Ishikawa (cell line): ENCODE measurements around the gene LIPE.

Experiments
- CEBPB ChIP-seq: IDR thresholded peaks from 2 replicates; pipeline ENCODE4 v1.6.1; 2012
- CREB1 ChIP-seq: IDR thresholded peaks from 2 replicates; pipeline ENCODE4 v1.6.1; 2012; ENCODE audit warnings: low read depth
- EGR1 ChIP-seq: IDR thresholded peaks from 2 replicates; pipeline ENCODE4 v1.6.1; 2012
- EP300 ChIP-seq: IDR thresholded peaks from 2 replicates; pipeline ENCODE4 v1.6.1; 2012; ENCODE audit warnings: borderline replicate concordance
- FOXM1 ChIP-seq: IDR thresholded peaks from 2 replicates; pipeline ENCODE4 v1.6.1; 2012; ENCODE audit warnings: low read depth, borderline replicate concordance
- NFIC ChIP-seq: IDR thresholded peaks from 2 replicates; pipeline ENCODE4 v1.6.1; 2012
- RAD21 ChIP-seq: IDR thresholded peaks from 2 replicates; pipeline ENCODE4 v1.6.1; 2012; ENCODE audit warnings: low read depth
- REST ChIP-seq: IDR thresholded peaks from 2 replicates; pipeline ENCODE4 v1.6.1; 2012; ENCODE audit warnings: low read depth, mild to moderate bottlenecking
- TAF1 ChIP-seq: IDR thresholded peaks from 2 replicates; pipeline ENCODE4 v1.6.1; 2012; ENCODE audit warnings: low read depth, mild to moderate bottlenecking
- TCF12 ChIP-seq: IDR thresholded peaks from 2 replicates; pipeline ENCODE4 v1.6.1; 2012; ENCODE audit warnings: low read depth
- TEAD4 ChIP-seq: IDR thresholded peaks from 2 replicates; pipeline ENCODE4 v1.6.1; 2012
- USF1 ChIP-seq: IDR thresholded peaks from 2 replicates; pipeline ENCODE4 v1.6.1; 2012
- YY1 ChIP-seq: IDR thresholded peaks from 2 replicates; pipeline ENCODE4 v1.6.1; 2012; ENCODE audit warnings: low read depth
- ZBTB7A ChIP-seq: IDR thresholded peaks from 2 replicates; pipeline ENCODE4 v1.6.1; 2012; ENCODE audit warnings: low read depth
- TF ChIP-seq, protein P1 (sequence below): IDR thresholded peaks from 2 replicates; pipeline ENCODE4 v1.6.1; 2012

The LIPE gene

GRCh38 chr19:42375415-42376176, 51.6 kb downstream of the LIPE start:
- TF ChIP-seq REST = no peak
- TF ChIP-seq TAF1 = no peak

- no peak for TF ChIP-seq FOXM1
- TF ChIP-seq RAD21 = no peak
- no peak for TF ChIP-seq USF1
- no peak for TF ChIP-seq NFIC
- no peak for TF ChIP-seq TAF1
- TF ChIP-seq YY1 = no peak
- no peak for TF ChIP-seq EP300
- no peak for TF ChIP-seq CEBPB
- TF ChIP-seq ZBTB7A = no peak
- TF ChIP-seq CREB1 = no peak
- TF ChIP-seq TCF12 = no peak
- no peak for TF ChIP-seq EGR1
- no peak for TF ChIP-seq REST
- no peak for TF ChIP-seq TEAD4
These were observed 52.3 kb downstream of the LIPE start for GRCh38 chr19:42374826-42375376.

DNA sequence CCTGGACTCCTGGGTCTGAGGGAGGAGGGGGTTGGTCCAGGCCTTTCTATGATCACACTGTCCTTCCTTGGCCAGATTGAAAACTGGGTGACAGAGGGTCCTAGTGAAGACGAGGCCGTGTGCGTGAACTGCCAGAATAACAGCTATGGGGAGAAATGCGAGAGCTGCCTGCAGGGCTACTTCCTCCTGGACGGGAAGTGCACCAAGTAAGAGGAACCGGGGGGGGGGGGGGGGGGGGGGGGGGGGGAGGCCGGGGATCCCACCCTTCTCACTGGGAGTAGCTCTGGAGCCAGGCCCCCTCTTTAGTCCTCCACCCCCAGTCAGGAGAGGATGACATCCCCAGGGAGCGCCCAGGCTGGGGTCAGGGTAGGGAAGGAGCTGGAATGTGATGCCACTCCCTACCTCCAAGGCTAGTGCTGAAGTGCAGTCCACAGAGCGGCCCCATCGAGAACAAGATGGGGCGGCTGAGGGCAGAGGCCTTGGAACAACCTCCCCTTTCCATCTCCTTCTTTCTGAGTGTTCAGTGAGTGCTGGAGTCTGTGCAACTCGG, 56.5 kb downstream of the LIPE start:
- TF ChIP-seq TCF12 = no peak
- no peak for TF ChIP-seq RAD21
- TF ChIP-seq TEAD4 = no peak
- no peak for TF ChIP-seq USF1
- TF ChIP-seq CREB1 = no peak
- no peak for TF ChIP-seq EP300
- TF ChIP-seq NFIC = no peak
- TF ChIP-seq ZBTB7A = no peak
- TF ChIP-seq FOXM1 = no peak

DNA sequence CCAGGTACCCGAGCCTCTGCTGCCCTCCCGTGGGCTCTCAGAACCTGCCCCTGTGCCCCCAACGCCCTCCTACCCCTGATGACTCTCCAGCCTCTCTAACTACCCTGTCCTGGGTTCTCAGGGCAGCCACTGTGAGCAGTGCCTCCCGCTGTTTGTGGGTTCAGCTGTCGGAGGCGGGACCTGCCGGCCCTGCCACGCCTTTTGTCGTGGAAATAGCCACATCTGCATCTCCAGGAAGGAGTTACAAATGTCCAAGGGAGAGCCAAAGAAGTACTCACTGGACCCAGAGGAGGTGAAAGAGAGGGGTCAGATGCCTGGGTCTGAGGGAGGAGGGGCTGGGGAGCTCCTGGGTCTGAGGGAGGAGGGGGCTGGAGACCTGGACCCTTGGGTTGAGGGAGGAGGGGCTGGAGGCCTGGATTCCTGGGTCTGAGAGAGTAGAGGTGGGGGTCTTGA, 57.1 kb downstream of the LIPE start:
- TF ChIP-seq NFIC = no peak
- TF ChIP-seq CREB1 = no peak
- no peak for TF ChIP-seq TCF12
- TF ChIP-seq, protein P1, sequence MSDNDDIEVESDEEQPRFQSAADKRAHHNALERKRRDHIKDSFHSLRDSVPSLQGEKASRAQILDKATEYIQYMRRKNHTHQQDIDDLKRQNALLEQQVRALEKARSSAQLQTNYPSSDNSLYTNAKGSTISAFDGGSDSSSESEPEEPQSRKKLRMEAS = no peak
- TF ChIP-seq EGR1 = no peak
- no peak for TF ChIP-seq RAD21
- no peak for TF ChIP-seq CEBPB
- no peak for TF ChIP-seq REST
- TF ChIP-seq TEAD4 = no peak
- TF ChIP-seq EP300 = no peak
- TF ChIP-seq FOXM1 = no peak
- TF ChIP-seq TAF1 = no peak
- TF ChIP-seq USF1 = no peak
- TF ChIP-seq ZBTB7A = no peak
- no peak for TF ChIP-seq YY1
